ENCODE results near the gene MAD2L1BP. TPM values are rescaled to one million over a fixed set of nuclear protein-coding genes. Genes with fewer than 3 reads are reported as not detected.

The MAD2L1BP gene
- total and polyA plus RNA-seq, 2 of the 13 experiments (the other 11 are each of a cell fraction or from before 2014, with no cell fraction given), result 54.2 to 55.5 TPM

- TF ChIP-seq SIX1 (CRISPR knock-in tag; IDR thresholded peaks at IDR 0.05; ENCODE audit: borderline replicate concordance) (0 out of 2 replicates have a peak, but pooled peaks have one; percentile 34), CBX1 (IDR thresholded peaks at IDR 0.05; ENCODE audit: low read depth) (no peak), MBD4 (IDR thresholded peaks at IDR 0.05; ENCODE audit: borderline replicate concordance, low read length) (no peak), MBNL3 (CRISPR knock-in tag; conservative IDR thresholded peaks at IDR 0.05) (no peak), SOX6 (IDR thresholded peaks at IDR 0.05) (no peak), SOX6 (CRISPR knock-in tag; IDR thresholded peaks at IDR 0.05) (0 out of 2 replicates have a peak, but pooled peaks have one; percentile 50), SNAPC2 (CRISPR knock-in tag; IDR thresholded peaks at IDR 0.05) (no peak), ZSCAN9 (CRISPR knock-in tag; IDR thresholded peaks at IDR 0.05; ENCODE audit: borderline replicate concordance) (peak; percentile 48; the same call in 1 of the 2 replicates), ZNF331 (CRISPR knock-in tag; IDR thresholded peaks at IDR 0.05) (peak; percentile 68; the same call in 1 of the 2 replicates), AGO2 (optimal IDR thresholded peaks at IDR 0.05; ENCODE audit: low read depth, low read length) (no peak), RFXANK (CRISPR knock-in tag; IDR thresholded peaks at IDR 0.05) (peak; percentile 60; the same call in 1 of the 2 replicates), ZNF207 (IDR thresholded peaks at IDR 0.05; ENCODE audit: borderline replicate concordance) (no peak), GTF3A (CRISPR knock-in tag; conservative IDR thresholded peaks at IDR 0.05) (no peak), JUND (CRISPR knock-in tag; IDR thresholded peaks at IDR 0.05) (no peak), TIGD3 (CRISPR knock-in tag; IDR thresholded peaks at IDR 0.05; ENCODE audit: borderline replicate concordance) (0 out of 2 replicates have a peak, but pooled peaks have one; percentile 24), ZNF709 (CRISPR knock-in tag; IDR thresholded peaks at IDR 0.05) (no peak), ATRX (CRISPR knock-in tag; IDR thresholded peaks at IDR 0.05; ENCODE audit: borderline replicate concordance) (no peak), GMEB1 (CRISPR knock-in tag; IDR thresholded peaks at IDR 0.05; ENCODE audit: borderline replicate concordance) (peak; percentile 93), ELK4 (CRISPR knock-in tag; IDR thresholded peaks at IDR 0.05; ENCODE audit: borderline replicate concordance) (0 out of 2 replicates have a peak, but pooled peaks have one; percentile 40), SALL1 (CRISPR knock-in tag; IDR thresholded peaks at IDR 0.05) (peak; percentile 82), HIC2 (CRISPR knock-in tag; IDR thresholded peaks at IDR 0.05; ENCODE audit: low read depth) (no peak), KLF15 (CRISPR knock-in tag; IDR thresholded peaks at IDR 0.05; ENCODE audit: borderline replicate concordance) (no peak), ZNF776 (CRISPR knock-in tag; IDR thresholded peaks at IDR 0.05) (no peak), POLR2A (IDR thresholded peaks at IDR 0.05; ENCODE audit: insufficient read depth in 1 of 2, low read depth in 2 of 2, low read length in 2 of 2) (peak; percentile 80 to 82), TBL1XR1 (IDR thresholded peaks at IDR 0.05; ENCODE audit: borderline replicate concordance, low read length, partially characterized antibody) (no peak)
These were observed 52.1 kb downstream of the MAD2L1BP start, which contains the start of gene MRPS18A (continued) for GRCh38 chr6:43687437-43688347.
